ENCODE results near the gene SMIM8. TPM values are rescaled to one million over a fixed set of nuclear protein-coding genes. Genes with fewer than 3 reads are reported as not detected.

Gene SMIM8
- total RNA-seq (10 to 100 TPM; 11.1 to 18.6 (median 12.4) TPM), polyA plus RNA-seq (1 to 10 TPM; 4.2 to 6.8 (median 6.0) TPM)
- long read RNA-seq, donor 1, partial matches to known transcripts, result 0 of 7 reads
- long read RNA-seq, donor 1, other reads (novel, unspliced or antisense), result 0 of 7 reads
- long read RNA-seq, donor 2, transcript SMIM8-201 (3 exons, 2,405 nt), result major isoform, 5 of 10 reads
- long read RNA-seq, donor 2, partial matches to known transcripts, result 5 of 10 reads
- long read RNA-seq, donor 2, other reads (novel, unspliced or antisense), result 0 of 10 reads

- H3K4me1 ChIP-seq, result peaks cover 0 to 18% (median 6%) of the 10 kb centered on the region in 6 donors
- H3K36me3 ChIP-seq, result no peaks in the 10 kb centered on the region
- H3K27me3 ChIP-seq (replicated peaks in 1 of 7), result peaks cover 0 to 1% (median 0%) of the 10 kb centered on the region in 7 donors
- H3K9me3 ChIP-seq, result peaks cover 0 to 5% (median 0%) of the 10 kb centered on the region in 8 donors
- peak in 1 of 3 donors; percentile 9 for TF ChIP-seq POLR2A (IDR thresholded peaks at IDR 0.05)
- TF ChIP-seq POLR2AphosphoS5 (IDR thresholded peaks at IDR 0.05), result peak; percentile 82 to 89 (median 83)
- TF ChIP-seq, protein P1, sequence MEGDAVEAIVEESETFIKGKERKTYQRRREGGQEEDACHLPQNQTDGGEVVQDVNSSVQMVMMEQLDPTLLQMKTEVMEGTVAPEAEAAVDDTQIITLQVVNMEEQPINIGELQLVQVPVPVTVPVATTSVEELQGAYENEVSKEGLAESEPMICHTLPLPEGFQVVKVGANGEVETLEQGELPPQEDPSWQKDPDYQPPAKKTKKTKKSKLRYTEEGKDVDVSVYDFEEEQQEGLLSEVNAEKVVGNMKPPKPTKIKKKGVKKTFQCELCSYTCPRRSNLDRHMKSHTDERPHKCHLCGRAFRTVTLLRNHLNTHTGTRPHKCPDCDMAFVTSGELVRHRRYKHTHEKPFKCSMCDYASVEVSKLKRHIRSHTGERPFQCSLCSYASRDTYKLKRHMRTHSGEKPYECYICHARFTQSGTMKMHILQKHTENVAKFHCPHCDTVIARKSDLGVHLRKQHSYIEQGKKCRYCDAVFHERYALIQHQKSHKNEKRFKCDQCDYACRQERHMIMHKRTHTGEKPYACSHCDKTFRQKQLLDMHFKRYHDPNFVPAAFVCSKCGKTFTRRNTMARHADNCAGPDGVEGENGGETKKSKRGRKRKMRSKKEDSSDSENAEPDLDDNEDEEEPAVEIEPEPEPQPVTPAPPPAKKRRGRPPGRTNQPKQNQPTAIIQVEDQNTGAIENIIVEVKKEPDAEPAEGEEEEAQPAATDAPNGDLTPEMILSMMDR (IDR thresholded peaks at IDR 0.05 in 8 of 11, conservative IDR thresholded peaks at IDR 0.05 in 3 of 11), result peak; percentile 88 to 99 (median 99)
- peak; percentile 98 for DNase-seq
- intact Hi-C loops (cut with DNase I; ENCODE audit: low total_unique reads), result no loop called here
- 1 to 2% (median 2%) methylated on average over 39 to 60 of the region's 60 CpGs for WGBS, 5 donors
- peak within 1 kb of the TSS; percentile 60 to 85 (median 74) for H3K4me3 ChIP-seq
- H3K27ac ChIP-seq, result peak within 1 kb of the TSS; percentile 60 to 87 (median 84)
These were observed at the start of gene SMIM8 for GRCh38 chr6:87322304-87323212. TSS of gene SMIM8 (plus strand) at chr6:87322588. CDS start at chr6:87337032, 14,444 bp downstream.

DNA sequence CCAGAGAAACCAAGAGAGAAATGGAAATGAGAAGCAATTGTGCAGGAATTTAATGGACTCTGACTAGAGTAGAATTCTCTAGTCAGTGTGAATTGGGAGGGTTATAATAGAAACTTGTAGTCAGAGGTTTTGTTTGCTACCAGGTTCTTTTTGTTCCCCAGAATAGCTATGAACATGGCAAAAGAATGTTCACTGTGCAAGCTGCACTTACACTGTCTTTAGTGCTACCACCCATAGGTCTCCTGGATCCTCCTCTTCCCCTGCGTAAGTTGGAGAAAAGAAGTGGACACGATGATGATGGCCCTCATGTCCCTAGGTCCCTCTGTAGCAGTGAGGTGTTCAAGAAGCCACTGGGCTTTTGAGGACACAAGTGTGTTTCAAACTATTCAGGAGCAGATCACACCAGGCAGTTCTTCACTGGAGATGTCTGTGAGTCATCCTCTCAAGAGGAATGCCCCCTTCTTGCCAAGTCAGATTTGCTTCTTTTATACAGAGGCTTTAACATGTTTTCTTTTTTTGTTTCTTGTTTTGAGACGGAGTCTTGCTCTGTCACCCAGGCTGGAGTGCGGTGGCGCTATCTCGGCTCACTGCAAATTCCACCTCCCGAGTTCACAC, 47.6 kb upstream of the SMIM8 start:
- WGBS, 5 donors, result 94 to 97% (median 95%) methylated on average over 7 of the region's 7 CpGs
- TF ChIP-seq, protein P1 (IDR thresholded peaks at IDR 0.05 in 8 of 11, conservative IDR thresholded peaks at IDR 0.05 in 3 of 11), result no peak
- TF ChIP-seq POLR2A (IDR thresholded peaks at IDR 0.05) (no peak), POLR2AphosphoS5 (IDR thresholded peaks at IDR 0.05) (peak in 1 of 3 donors; percentile 33)
- H3K27ac ChIP-seq, result no peak overlapping the region
- intact Hi-C loops (cut with DNase I; ENCODE audit: low total_unique reads), result no loop called here
- no peaks in the 10 kb centered on the region for H3K27me3 ChIP-seq (replicated peaks in 1 of 7)
- no peaks in the 10 kb centered on the region for H3K36me3 ChIP-seq
- H3K9me3 ChIP-seq, result no peaks in the 10 kb centered on the region
- no peak for DNase-seq
- no peaks in the 10 kb centered on the region for H3K4me1 ChIP-seq
- no peak overlapping the region for H3K4me3 ChIP-seq

- no peak for DNase-seq
- TF ChIP-seq POLR2AphosphoS5 (IDR thresholded peaks at IDR 0.05) (no peak), POLR2A (IDR thresholded peaks at IDR 0.05) (no peak)
- TF ChIP-seq, protein P1 (IDR thresholded peaks at IDR 0.05 in 8 of 11, conservative IDR thresholded peaks at IDR 0.05 in 3 of 11), result no peak
- no peaks in the 10 kb centered on the region for H3K27me3 ChIP-seq (replicated peaks in 1 of 7)
- WGBS, 5 donors, result 86 to 96% (median 89%) methylated on average over 1 of the region's 1 CpG
- H3K27ac ChIP-seq, result no peak overlapping the region
- H3K4me3 ChIP-seq, result no peak overlapping the region
- no peaks in the 10 kb centered on the region for H3K4me1 ChIP-seq
- H3K36me3 ChIP-seq, result no peaks in the 10 kb centered on the region
- H3K9me3 ChIP-seq, result no peaks in the 10 kb centered on the region
- intact Hi-C loops (cut with DNase I; ENCODE audit: low total_unique reads), result no loop called here
These were observed 45.8 kb upstream of the SMIM8 start for GRCh38 chr6:87276624-87277023.

Measured in spleen (tissue), 13 donors.